ENCODE results near the gene CRK. TPM values are rescaled to one million over a fixed set of nuclear protein-coding genes. Genes with fewer than 3 reads are reported as not detected.
"Not testable (repeated sequence)": the region's sequence is repeated elsewhere in the genome, so short reads cannot be mapped to it uniquely, and the experiment has no call there.

The CRK gene
- total RNA-seq, 1 experiment from 2014 or later = 68.4 TPM

GRCh38 chr17:1440921-1441320, 15.1 kb downstream of the CRK start:
- no peaks in the 10 kb centered on the region for H3K27me3 ChIP-seq (ENCODE audit: control insufficient read depth, insufficient read depth, low read length)
- no peak for DNase-seq
- peaks cover 7% of the 10 kb centered on the region for H3K36me3 ChIP-seq (replicated peaks; ENCODE audit: control insufficient read depth, insufficient read depth, low read length)
- H3K4me3 ChIP-seq (ENCODE audit: insufficient read depth, low read depth, low read length) = no peak overlapping the region

- DNase-seq = no peak
- no peak overlapping the region for H3K4me3 ChIP-seq (ENCODE audit: insufficient read depth, low read depth, low read length)
- peaks cover 14% of the 10 kb centered on the region for H3K36me3 ChIP-seq (replicated peaks; ENCODE audit: control insufficient read depth, insufficient read depth, low read length)
- H3K27me3 ChIP-seq (ENCODE audit: control insufficient read depth, insufficient read depth, low read length) = no peaks in the 10 kb centered on the region
These were observed 17.4 kb downstream of the CRK start for GRCh38 chr17:1438593-1439083.

GRCh38 chr17:1435326-1435725, 20.7 kb downstream of the CRK start:
- no peak for DNase-seq
- Histone ChIP-seq H3K27me3 (ENCODE audit: control insufficient read depth, insufficient read depth, low read length) (no peaks in the 10 kb centered on the region), H3K36me3 (replicated peaks; ENCODE audit: control insufficient read depth, insufficient read depth, low read length) (peaks cover 14% of the 10 kb centered on the region), H3K4me3 (ENCODE audit: insufficient read depth, low read depth, low read length) (no peak overlapping the region)

- H3K36me3 ChIP-seq (replicated peaks; ENCODE audit: control insufficient read depth, insufficient read depth, low read length) = peaks cover 14% of the 10 kb centered on the region
- no peak for DNase-seq
- no peaks in the 10 kb centered on the region for H3K27me3 ChIP-seq (ENCODE audit: control insufficient read depth, insufficient read depth, low read length)
- H3K4me3 ChIP-seq (ENCODE audit: insufficient read depth, low read depth, low read length) = no peak overlapping the region
These were observed 21.9 kb downstream of the CRK start for GRCh38 chr17:1434150-1434549.

DNA sequence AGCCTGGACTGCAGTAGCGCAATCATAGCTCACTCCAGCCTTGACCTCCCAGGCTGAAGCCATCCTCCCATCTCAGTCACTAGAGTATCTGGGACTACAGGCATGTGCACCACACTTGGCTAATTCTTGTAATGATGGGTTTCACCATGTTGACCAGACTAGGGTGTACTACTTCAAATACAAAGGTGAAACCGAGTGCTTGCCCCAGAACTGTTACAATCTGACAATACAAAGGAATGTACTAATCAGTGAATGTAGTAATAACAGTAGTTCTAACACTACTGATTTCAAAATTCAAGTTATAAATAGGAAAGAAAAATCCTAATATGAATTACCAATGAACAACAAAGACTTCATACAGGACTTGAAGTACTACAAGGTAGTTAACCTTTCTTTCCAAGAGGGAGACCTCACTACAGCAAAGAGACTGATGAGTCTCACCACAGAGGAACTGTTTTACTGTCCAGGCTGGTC, 24.4 kb downstream of the CRK start:
- Histone ChIP-seq H3K27me3 (ENCODE audit: control insufficient read depth, insufficient read depth, low read length) (no peaks in the 10 kb centered on the region), H3K36me3 (replicated peaks; ENCODE audit: control insufficient read depth, insufficient read depth, low read length) (peaks cover 14% of the 10 kb centered on the region), H3K4me3 (ENCODE audit: insufficient read depth, low read depth, low read length) (no peak overlapping the region)
- DNase-seq = no peak

GRCh38 chr17:1423456-1424135, 32.4 kb downstream of the CRK start:
- no peak for DNase-seq
- no peak overlapping the region for H3K4me3 ChIP-seq (ENCODE audit: insufficient read depth, low read depth, low read length)
- peaks cover 19% of the 10 kb centered on the region for H3K36me3 ChIP-seq (replicated peaks; ENCODE audit: control insufficient read depth, insufficient read depth, low read length)
- H3K27me3 ChIP-seq (ENCODE audit: control insufficient read depth, insufficient read depth, low read length) = no peaks in the 10 kb centered on the region

GRCh38 chr17:1422885-1423284, 33.1 kb downstream of the CRK start:
- Histone ChIP-seq H3K27me3 (ENCODE audit: control insufficient read depth, insufficient read depth, low read length) (no peaks in the 10 kb centered on the region), H3K36me3 (replicated peaks; ENCODE audit: control insufficient read depth, insufficient read depth, low read length) (peaks cover 19% of the 10 kb centered on the region), H3K4me3 (ENCODE audit: insufficient read depth, low read depth, low read length) (no peak overlapping the region)
- DNase-seq = no peak

DNA sequence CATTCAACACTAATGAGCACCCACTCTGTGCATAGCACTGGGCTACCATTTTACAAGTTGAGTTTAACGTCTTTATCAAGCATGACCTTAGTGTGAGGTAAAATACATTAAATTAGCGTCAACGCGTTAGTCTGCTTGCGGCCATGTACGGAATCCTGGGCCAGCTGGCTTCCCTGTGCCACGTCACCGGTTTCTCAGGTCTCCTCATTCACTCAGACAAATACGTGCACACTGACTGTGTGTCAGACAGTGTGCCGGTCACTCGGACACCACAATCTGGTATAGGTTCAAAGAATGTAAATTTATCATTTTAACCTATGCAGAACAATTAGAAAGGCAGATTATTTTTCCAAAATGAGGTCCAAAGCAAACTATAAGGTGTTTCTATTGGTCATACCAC, 34.6 kb downstream of the CRK start:
- H3K36me3 ChIP-seq (replicated peaks; ENCODE audit: control insufficient read depth, insufficient read depth, low read length) = peaks cover 19% of the 10 kb centered on the region
- no peaks in the 10 kb centered on the region for H3K27me3 ChIP-seq (ENCODE audit: control insufficient read depth, insufficient read depth, low read length)
- no peak for DNase-seq
- no peak overlapping the region for H3K4me3 ChIP-seq (ENCODE audit: insufficient read depth, low read depth, low read length)

DNA sequence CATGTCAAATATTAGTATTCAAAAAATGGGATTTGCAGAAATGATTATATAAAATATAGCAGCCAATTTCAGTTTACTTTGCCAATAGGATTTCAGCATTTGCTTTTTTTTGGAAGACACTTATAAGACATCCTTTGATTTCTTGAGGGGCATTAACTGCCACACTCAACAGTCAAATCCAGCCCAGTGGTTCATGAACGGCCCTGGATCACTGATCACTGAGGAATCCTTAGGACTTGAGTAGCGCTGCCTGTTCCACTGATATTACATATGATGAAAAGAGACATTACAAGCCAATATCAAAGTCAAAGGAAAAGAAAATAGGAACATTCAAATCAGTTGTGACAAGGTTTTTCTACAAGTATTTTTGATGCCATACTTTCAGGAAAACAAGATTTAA, 35.1 kb downstream of the CRK start:
- no peak for DNase-seq
- H3K36me3 ChIP-seq (replicated peaks; ENCODE audit: control insufficient read depth, insufficient read depth, low read length) = peaks cover 17% of the 10 kb centered on the region
- H3K27me3 ChIP-seq (ENCODE audit: control insufficient read depth, insufficient read depth, low read length) = no peaks in the 10 kb centered on the region
- H3K4me3 ChIP-seq (ENCODE audit: insufficient read depth, low read depth, low read length) = no peak overlapping the region

- DNase-seq = no peak
- H3K4me3 ChIP-seq (ENCODE audit: insufficient read depth, low read depth, low read length) = no peak overlapping the region
- H3K36me3 ChIP-seq (replicated peaks; ENCODE audit: control insufficient read depth, insufficient read depth, low read length) = peaks cover 15% of the 10 kb centered on the region
- H3K27me3 ChIP-seq (ENCODE audit: control insufficient read depth, insufficient read depth, low read length) = no peaks in the 10 kb centered on the region
These were observed 35.9 kb downstream of the CRK start for GRCh38 chr17:1420163-1420562.

- H3K4me3 ChIP-seq (ENCODE audit: insufficient read depth, low read depth, low read length); H3K27me3 ChIP-seq (ENCODE audit: control insufficient read depth, insufficient read depth, low read length); DNase-seq: not testable (repeated sequence)
- peaks cover 14% of the 10 kb centered on the region for H3K36me3 ChIP-seq (replicated peaks; ENCODE audit: control insufficient read depth, insufficient read depth, low read length)
These were observed 37.6 kb downstream of the CRK start for GRCh38 chr17:1418476-1418875.

GRCh38 chr17:1416414-1416813, 39.6 kb downstream of the CRK start:
- Histone ChIP-seq H3K36me3 (replicated peaks; ENCODE audit: control insufficient read depth, insufficient read depth, low read length) (peaks cover 3% of the 10 kb centered on the region; the same call in 1 of the 2 replicates), H3K27me3 (ENCODE audit: control insufficient read depth, insufficient read depth, low read length) (no peaks in the 10 kb centered on the region), H3K4me3 (ENCODE audit: insufficient read depth, low read depth, low read length) (no peak overlapping the region)
- DNase-seq = no peak

- Histone ChIP-seq H3K4me3 (ENCODE audit: insufficient read depth, low read depth, low read length) (no peak overlapping the region), H3K27me3 (ENCODE audit: control insufficient read depth, insufficient read depth, low read length) (no peaks in the 10 kb centered on the region), H3K36me3 (replicated peaks; ENCODE audit: control insufficient read depth, insufficient read depth, low read length) (no peaks in the 10 kb centered on the region)
- no peak for DNase-seq
These were observed 41.4 kb downstream of the CRK start for GRCh38 chr17:1414634-1415033.

- DNase-seq = no peak
- Histone ChIP-seq H3K4me3 (ENCODE audit: insufficient read depth, low read depth, low read length) (no peak overlapping the region), H3K36me3 (replicated peaks; ENCODE audit: control insufficient read depth, insufficient read depth, low read length) (no peaks in the 10 kb centered on the region), H3K27me3 (ENCODE audit: control insufficient read depth, insufficient read depth, low read length) (no peaks in the 10 kb centered on the region)
These were observed 41.9 kb downstream of the CRK start for GRCh38 chr17:1414001-1414574.

- no peak overlapping the region for H3K4me3 ChIP-seq (ENCODE audit: insufficient read depth, low read depth, low read length)
- H3K36me3 ChIP-seq (replicated peaks; ENCODE audit: control insufficient read depth, insufficient read depth, low read length) = no peaks in the 10 kb centered on the region
- no peaks in the 10 kb centered on the region for H3K27me3 ChIP-seq (ENCODE audit: control insufficient read depth, insufficient read depth, low read length)
- no peak for DNase-seq
These were observed 42.7 kb downstream of the CRK start for GRCh38 chr17:1413281-1413791.
